OCI-LY1 (cell line): ENCODE measurements around the gene BEST3.

Experiments
- H2AFZ ChIP-seq: fragments of 200-600 bp; sonication (generic), shearing (Covaris generic); 2 replicates; pipeline ENCODE4 v1.6.0; 2014; ENCODE audit warnings: antibody characterized with exemption, mild to moderate bottlenecking, low read length
- H3F3A ChIP-seq: fragments of 200-600 bp; sonication (generic), shearing (Covaris generic); 2 replicates; pipeline ENCODE4 v1.6.0; 2014; ENCODE audit warnings: mild to moderate bottlenecking, antibody characterized with exemption, low read length, moderate library complexity; ENCODE audit not compliant: insufficient read depth
- H3K27ac ChIP-seq: fragments of 200-600 bp; sonication (generic); 2 replicates; pipeline ENCODE4 v1.5.1; 2014; ENCODE audit warnings: low read length, mixed run types, mild to moderate bottlenecking, low read depth; ENCODE audit not compliant: poor library complexity, severe bottlenecking
- H3K27me3 ChIP-seq: fragments of 200-600 bp; sonication (generic); 2 replicates; pipeline ENCODE4 v1.6.0; 2014; ENCODE audit warnings: antibody characterized with exemption, mild to moderate bottlenecking, low read length, moderate library complexity; ENCODE audit not compliant: insufficient read depth
- H3K36me3 ChIP-seq: fragments of 200-600 bp; sonication (generic); 2 replicates; pipeline ENCODE4 v1.6.1; 2014; ENCODE audit warnings: mild to moderate bottlenecking, antibody characterized with exemption, low read length, moderate library complexity, mixed read lengths; ENCODE audit not compliant: insufficient read depth
- H3K4me1 ChIP-seq: fragments of 200-600 bp; sonication (generic); 2 replicates; pipeline ENCODE4 v1.5.1; 2014; ENCODE audit warnings: mild to moderate bottlenecking, low read length, moderate library complexity; ENCODE audit not compliant: insufficient read depth, severe bottlenecking
- H3K4me2 ChIP-seq: fragments of 200-600 bp; sonication (generic), shearing (Covaris generic); 2 replicates; pipeline ENCODE4 v1.6.1; 2014; ENCODE audit warnings: low read length
- H3K4me3 ChIP-seq: fragments of 200-600 bp; sonication (generic); 2 replicates; pipeline ENCODE4 v1.5.1; 2014; ENCODE audit warnings: low read length, low read depth, mild to moderate bottlenecking, mixed read lengths; ENCODE audit not compliant: poor library complexity, severe bottlenecking
- H3K79me2 ChIP-seq: fragments of 200-600 bp; shearing (Covaris generic); 2 replicates; pipeline ENCODE4 v1.6.1; 2016; ENCODE audit warnings: mixed run types, low read length, mixed read lengths; ENCODE audit not compliant: insufficient read depth
- H3K9ac ChIP-seq: fragments of 200-600 bp; sonication (generic), shearing (Covaris generic); 2 replicates; pipeline ENCODE4 v1.6.1; 2014; ENCODE audit warnings: mild to moderate bottlenecking, low read length, mixed read lengths
- H3K9me2 ChIP-seq: fragments of 200-600 bp; sonication (generic), shearing (Covaris generic); 2 replicates; pipeline ENCODE4 v1.6.1; 2014; ENCODE audit warnings: low read depth, mild to moderate bottlenecking, low read length, mixed read lengths
- H3K9me3 ChIP-seq: fragments of 200-600 bp; shearing (Covaris generic); 2 replicates; pipeline ENCODE4 v1.6.1; 2014; ENCODE audit warnings: low read length, mixed read lengths
- H4K20me1 ChIP-seq: fragments of 200-600 bp; sonication (generic), shearing (Covaris generic); 2 replicates; pipeline ENCODE4 v1.6.0; 2016; ENCODE audit warnings: mild to moderate bottlenecking, low read length; ENCODE audit not compliant: insufficient read depth
- CTCF ChIP-seq: fragments of 200-600 bp; sonication (generic), shearing (Covaris generic); IDR thresholded peaks from 2 replicates; pipeline ENCODE4 v1.5.1; 2017; ENCODE audit warnings: mild to moderate bottlenecking, antibody characterized with exemption, low read length, moderate library complexity, mixed read lengths
- EZH2 ChIP-seq: fragments of 200-600 bp; sonication (generic), shearing (Covaris generic); IDR thresholded peaks from 2 replicates; pipeline ENCODE4 v1.8.0; 2017; ENCODE audit warnings: borderline replicate concordance, mixed run types, mild to moderate bottlenecking, antibody characterized with exemption, low read length, moderate library complexity, mixed read lengths

The BEST3 gene

GRCh38 chr12:69714542-69714941 is 15.4 kb upstream of the BEST3 start:
- H3K9ac ChIP-seq: no peak overlapping the region
- H4K20me1 ChIP-seq: no peaks in the 10 kb centered on the region
- H3K27ac ChIP-seq: no peak overlapping the region
- H3K27me3 ChIP-seq: no peaks in the 10 kb centered on the region
- no peak overlapping the region for H3K4me3 ChIP-seq
- H2AFZ ChIP-seq: no peak overlapping the region
- TF ChIP-seq EZH2 (no peak), CTCF (no peak)
- no peaks in the 10 kb centered on the region for H3K4me1 ChIP-seq
- no peaks in the 10 kb centered on the region for H3F3A ChIP-seq
- H3K36me3 ChIP-seq: no peaks in the 10 kb centered on the region
- no peaks in the 10 kb centered on the region for H3K9me2 ChIP-seq
- no peaks in the 10 kb centered on the region for H3K9me3 ChIP-seq
- H3K4me2 ChIP-seq: no peak overlapping the region
- H3K79me2 ChIP-seq: no peaks in the 10 kb centered on the region

- no peaks in the 10 kb centered on the region for H3K27me3 ChIP-seq
- H3K9me2 ChIP-seq: no peaks in the 10 kb centered on the region
- H3K79me2 ChIP-seq: no peaks in the 10 kb centered on the region
- no peak overlapping the region for H3K27ac ChIP-seq
- H2AFZ ChIP-seq: no peak overlapping the region
- H4K20me1 ChIP-seq: no peaks in the 10 kb centered on the region
- H3F3A ChIP-seq: no peaks in the 10 kb centered on the region
- H3K4me2 ChIP-seq: no peak overlapping the region
- H3K36me3 ChIP-seq: no peaks in the 10 kb centered on the region
- no peaks in the 10 kb centered on the region for H3K9me3 ChIP-seq
- no peak overlapping the region for H3K9ac ChIP-seq
- peaks cover 7% of the 10 kb centered on the region for H3K4me1 ChIP-seq
- H3K4me3 ChIP-seq: no peak overlapping the region
- no peak for TF ChIP-seq EZH2
- no peak for TF ChIP-seq CTCF
These were observed 13.7 kb upstream of the BEST3 start for GRCh38 chr12:69712826-69713225.

DNA sequence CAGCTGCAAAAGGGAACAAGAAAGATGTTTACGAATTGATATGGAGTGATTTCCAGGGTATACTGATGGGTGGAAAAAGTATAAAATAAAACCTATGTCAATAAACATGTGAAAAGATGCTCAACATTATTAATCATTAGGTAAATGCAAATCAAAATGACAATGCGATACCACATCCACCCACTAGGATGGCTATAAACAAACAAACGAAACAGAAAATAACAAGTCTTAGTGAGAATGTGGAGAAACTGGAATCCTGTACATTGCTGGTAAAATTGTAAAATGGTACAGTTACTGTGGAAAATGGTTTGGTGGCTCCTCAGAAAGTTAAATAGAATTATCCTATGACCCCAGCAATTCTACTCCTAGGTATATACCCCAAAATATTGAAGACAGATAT is 9.5 kb upstream of the BEST3 start:
- Histone ChIP-seq H3F3A (no peaks in the 10 kb centered on the region), H3K4me2 (no peak overlapping the region), H3K36me3 (no peaks in the 10 kb centered on the region), H3K4me1 (peaks cover 35% of the 10 kb centered on the region), H4K20me1 (no peaks in the 10 kb centered on the region), H3K9me3 (no peaks in the 10 kb centered on the region), H3K9me2 (no peaks in the 10 kb centered on the region), H3K9ac (no peak overlapping the region), H2AFZ (no peak overlapping the region; the same call in 1 of the 2 replicates), H3K27me3 (no peaks in the 10 kb centered on the region), H3K79me2 (no peaks in the 10 kb centered on the region), H3K27ac (no peak overlapping the region), H3K4me3 (no peak overlapping the region)
- TF ChIP-seq EZH2 (no peak), CTCF (no peak)
